ENCODE measurements around the gene JAG1.

DNA sequence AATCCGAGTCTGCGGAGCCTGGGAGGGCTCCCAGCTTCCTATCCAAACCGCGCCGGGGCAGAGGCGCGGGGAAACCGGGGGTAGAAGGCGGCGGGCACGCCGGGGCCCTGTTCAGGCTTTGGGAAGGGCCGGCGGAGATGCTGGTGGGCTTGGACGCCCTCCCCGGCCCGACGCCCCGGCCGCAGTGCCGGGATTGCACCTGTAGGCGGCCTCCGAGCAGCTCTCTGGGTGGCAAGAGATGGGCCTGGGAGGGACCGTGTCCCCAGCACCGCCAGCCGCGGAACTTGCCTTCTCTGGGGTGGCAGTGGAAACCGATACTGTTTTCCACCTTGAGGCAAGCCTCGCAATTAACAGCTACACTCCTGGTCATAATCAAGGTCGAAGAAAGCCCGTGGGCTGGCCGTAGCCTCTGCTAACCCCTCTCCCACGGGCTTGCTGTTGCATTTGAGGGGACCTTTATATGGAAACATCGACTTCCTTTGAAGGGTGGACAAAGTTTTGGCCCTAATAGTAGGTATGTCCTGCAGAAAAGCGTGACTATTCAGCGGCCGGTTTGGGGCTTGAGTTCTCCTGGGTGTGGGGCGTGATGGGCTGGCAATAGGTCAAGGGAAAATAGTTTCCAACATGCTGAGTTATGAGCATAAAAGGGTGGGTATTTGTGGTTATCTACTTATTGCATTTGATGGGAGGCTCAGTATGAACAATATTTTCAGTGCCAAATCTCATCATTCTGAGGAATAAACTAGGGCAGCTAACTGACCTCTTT, 1.1 kb upstream of the JAG1 start:
- TF ChIP-seq, protein P1, sequence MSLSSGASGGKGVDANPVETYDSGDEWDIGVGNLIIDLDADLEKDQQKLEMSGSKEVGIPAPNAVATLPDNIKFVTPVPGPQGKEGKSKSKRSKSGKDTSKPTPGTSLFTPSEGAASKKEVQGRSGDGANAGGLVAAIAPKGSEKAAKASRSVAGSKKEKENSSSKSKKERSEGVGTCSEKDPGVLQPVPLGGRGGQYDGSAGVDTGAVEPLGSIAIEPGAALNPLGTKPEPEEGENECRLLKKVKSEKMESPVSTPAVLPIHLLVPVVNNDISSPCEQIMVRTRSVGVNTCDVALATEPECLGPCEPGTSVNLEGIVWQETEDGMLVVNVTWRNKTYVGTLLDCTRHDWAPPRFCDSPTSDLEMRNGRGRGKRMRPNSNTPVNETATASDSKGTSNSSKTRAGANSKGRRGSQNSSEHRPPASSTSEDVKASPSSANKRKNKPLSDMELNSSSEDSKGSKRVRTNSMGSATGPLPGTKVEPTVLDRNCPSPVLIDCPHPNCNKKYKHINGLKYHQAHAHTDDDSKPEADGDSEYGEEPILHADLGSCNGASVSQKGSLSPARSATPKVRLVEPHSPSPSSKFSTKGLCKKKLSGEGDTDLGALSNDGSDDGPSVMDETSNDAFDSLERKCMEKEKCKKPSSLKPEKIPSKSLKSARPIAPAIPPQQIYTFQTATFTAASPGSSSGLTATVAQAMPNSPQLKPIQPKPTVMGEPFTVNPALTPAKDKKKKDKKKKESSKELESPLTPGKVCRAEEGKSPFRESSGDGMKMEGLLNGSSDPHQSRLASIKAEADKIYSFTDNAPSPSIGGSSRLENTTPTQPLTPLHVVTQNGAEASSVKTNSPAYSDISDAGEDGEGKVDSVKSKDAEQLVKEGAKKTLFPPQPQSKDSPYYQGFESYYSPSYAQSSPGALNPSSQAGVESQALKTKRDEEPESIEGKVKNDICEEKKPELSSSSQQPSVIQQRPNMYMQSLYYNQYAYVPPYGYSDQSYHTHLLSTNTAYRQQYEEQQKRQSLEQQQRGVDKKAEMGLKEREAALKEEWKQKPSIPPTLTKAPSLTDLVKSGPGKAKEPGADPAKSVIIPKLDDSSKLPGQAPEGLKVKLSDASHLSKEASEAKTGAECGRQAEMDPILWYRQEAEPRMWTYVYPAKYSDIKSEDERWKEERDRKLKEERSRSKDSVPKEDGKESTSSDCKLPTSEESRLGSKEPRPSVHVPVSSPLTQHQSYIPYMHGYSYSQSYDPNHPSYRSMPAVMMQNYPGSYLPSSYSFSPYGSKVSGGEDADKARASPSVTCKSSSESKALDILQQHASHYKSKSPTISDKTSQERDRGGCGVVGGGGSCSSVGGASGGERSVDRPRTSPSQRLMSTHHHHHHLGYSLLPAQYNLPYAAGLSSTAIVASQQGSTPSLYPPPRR (CRISPR knock-in tag; IDR thresholded peaks at IDR 0.05; ENCODE audit: borderline replicate concordance) = no peak
- no peak for TF ChIP-seq ZNF239 (CRISPR knock-in tag; IDR thresholded peaks at IDR 0.05)
- TF ChIP-seq SMAD3 (CRISPR knock-in tag; conservative IDR thresholded peaks at IDR 0.05) = no peak
- no peak for TF ChIP-seq HDAC6 (IDR thresholded peaks at IDR 0.05; ENCODE audit: low read depth, low read length)
- TF ChIP-seq, protein P2, sequence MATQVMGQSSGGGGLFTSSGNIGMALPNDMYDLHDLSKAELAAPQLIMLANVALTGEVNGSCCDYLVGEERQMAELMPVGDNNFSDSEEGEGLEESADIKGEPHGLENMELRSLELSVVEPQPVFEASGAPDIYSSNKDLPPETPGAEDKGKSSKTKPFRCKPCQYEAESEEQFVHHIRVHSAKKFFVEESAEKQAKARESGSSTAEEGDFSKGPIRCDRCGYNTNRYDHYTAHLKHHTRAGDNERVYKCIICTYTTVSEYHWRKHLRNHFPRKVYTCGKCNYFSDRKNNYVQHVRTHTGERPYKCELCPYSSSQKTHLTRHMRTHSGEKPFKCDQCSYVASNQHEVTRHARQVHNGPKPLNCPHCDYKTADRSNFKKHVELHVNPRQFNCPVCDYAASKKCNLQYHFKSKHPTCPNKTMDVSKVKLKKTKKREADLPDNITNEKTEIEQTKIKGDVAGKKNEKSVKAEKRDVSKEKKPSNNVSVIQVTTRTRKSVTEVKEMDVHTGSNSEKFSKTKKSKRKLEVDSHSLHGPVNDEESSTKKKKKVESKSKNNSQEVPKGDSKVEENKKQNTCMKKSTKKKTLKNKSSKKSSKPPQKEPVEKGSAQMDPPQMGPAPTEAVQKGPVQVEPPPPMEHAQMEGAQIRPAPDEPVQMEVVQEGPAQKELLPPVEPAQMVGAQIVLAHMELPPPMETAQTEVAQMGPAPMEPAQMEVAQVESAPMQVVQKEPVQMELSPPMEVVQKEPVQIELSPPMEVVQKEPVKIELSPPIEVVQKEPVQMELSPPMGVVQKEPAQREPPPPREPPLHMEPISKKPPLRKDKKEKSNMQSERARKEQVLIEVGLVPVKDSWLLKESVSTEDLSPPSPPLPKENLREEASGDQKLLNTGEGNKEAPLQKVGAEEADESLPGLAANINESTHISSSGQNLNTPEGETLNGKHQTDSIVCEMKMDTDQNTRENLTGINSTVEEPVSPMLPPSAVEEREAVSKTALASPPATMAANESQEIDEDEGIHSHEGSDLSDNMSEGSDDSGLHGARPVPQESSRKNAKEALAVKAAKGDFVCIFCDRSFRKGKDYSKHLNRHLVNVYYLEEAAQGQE (IDR thresholded peaks at IDR 0.05; ENCODE audit: borderline replicate concordance) = no peak
- TF ChIP-seq, protein P2 (CRISPR knock-in tag; IDR thresholded peaks at IDR 0.05; ENCODE audit: low read depth) = no peak

Measured in K562 (cell line).